Measurements from ENCODE around the gene PTDSS2. TPM values are rescaled to one million over a fixed set of nuclear protein-coding genes. Genes with fewer than 3 reads are reported as not detected.
"Not testable (repeated sequence)": the region's sequence is repeated elsewhere in the genome, so short reads cannot be mapped to it uniquely, and the experiment has no call there.

PTDSS2 gene
- total and polyA plus RNA-seq, 2 of the 13 experiments (the other 11 are each of a cell fraction or from before 2014, with no cell fraction given) = 21.7 to 26.4 TPM

- in situ Hi-C loops (cut with HindIII; ENCODE audit: extremely low pct_ligation_motif_present, low pct_unique_long_range_greater_than_20kb); CTCF ChIA-PET (ENCODE audit: low intra/inter-chr PET ratio, low total read pairs); H3K27ac ChIP-seq (ENCODE audit: extremely low read length, insufficient read depth, low read length); intact Hi-C loops (cut with micrococcal nuclease; ENCODE audit: unreplicated experiment); H3K36me3 ChIP-seq (replicated peaks in 1 of 2; ENCODE audit: control insufficient read depth in 1 of 2, insufficient read depth in 2 of 2, low read length in 2 of 2); DNase-seq (ENCODE audit: low spot score); ATAC-seq; H3K79me2 ChIP-seq (ENCODE audit: insufficient read depth, low read length); H3K4me3 ChIP-seq (replicated peaks in 1 of 3; ENCODE audit: insufficient read depth in 1 of 3, low read depth in 2 of 3, low read length in 3 of 3); H3K9me3 ChIP-seq (ENCODE audit: low read length); H4K20me1 ChIP-seq (ENCODE audit: insufficient read depth, low read length); H3K4me2 ChIP-seq (ENCODE audit: low read depth, low read length); H3K9ac ChIP-seq (ENCODE audit: insufficient read depth, low read depth, low read length); BruUV-seq (replicated peaks); H2AFZ ChIP-seq (ENCODE audit: low read length); FAIRE-seq: not testable (repeated sequence)
- WGBS (ENCODE audit: low lambda C conversion rate) = 73% methylated on average over 7 of the region's 11 CpGs
- Histone ChIP-seq H3K27me3 (ENCODE audit: control insufficient read depth in 1 of 2, insufficient read depth in 2 of 2, low read length in 2 of 2) (peaks cover 2 to 10% of the 10 kb centered on the region in 2 experiments; a peak in 1 of 5 replicates), H3K4me1 (ENCODE audit: insufficient read depth, low read length) (peaks cover 70% of the 10 kb centered on the region)
- POLR2A ChIA-PET = interaction anchor here (1.3 to 3.8 kb wide), 2 partner anchors 14 to 37 kb away, joined by 4 to 31 read pairs; no protein-coding TSS in a partner anchor
Observed at GRCh38 chr11:411520-411919, 38.6 kb upstream of the PTDSS2 start.

- ChIA-PET CTCF (ENCODE audit: low intra/inter-chr PET ratio, low total read pairs) (no interaction called here), POLR2A (interaction anchor here (1.1 kb wide), 1 partner anchor 36 kb away, joined by 4 read pairs; no protein-coding TSS in a partner anchor)
- Histone ChIP-seq H3K27me3 (ENCODE audit: control insufficient read depth in 1 of 2, insufficient read depth in 2 of 2, low read length in 2 of 2) (peaks cover 2 to 10% of the 10 kb centered on the region in 2 experiments; a peak in 1 of 5 replicates), H3K27ac (ENCODE audit: extremely low read length, insufficient read depth, low read length) (no peak overlapping the region), H3K4me2 (ENCODE audit: low read depth, low read length) (no peak overlapping the region), H3K36me3 (replicated peaks in 1 of 2; ENCODE audit: control insufficient read depth in 1 of 2, insufficient read depth in 2 of 2, low read length in 2 of 2) (no peaks in the 10 kb centered on the region), H2AFZ (ENCODE audit: low read length) (no peak overlapping the region), H3K79me2 (ENCODE audit: insufficient read depth, low read length) (no peaks in the 10 kb centered on the region), H4K20me1 (ENCODE audit: insufficient read depth, low read length) (no peaks in the 10 kb centered on the region), H3K9me3 (ENCODE audit: low read length) (no peaks in the 10 kb centered on the region), H3K4me1 (ENCODE audit: insufficient read depth, low read length) (peaks cover 68% of the 10 kb centered on the region), H3K9ac (ENCODE audit: insufficient read depth, low read depth, low read length) (no peak overlapping the region), H3K4me3 (replicated peaks in 1 of 3; ENCODE audit: insufficient read depth in 1 of 3, low read depth in 2 of 3, low read length in 3 of 3) (no peak overlapping the region)
- DNase-seq (ENCODE audit: low spot score) (no peak), ATAC-seq (no peak), FAIRE-seq (no peak)
- WGBS (ENCODE audit: low lambda C conversion rate) = 38% methylated on average over 3 of the region's 15 CpGs
- in situ Hi-C loops (cut with HindIII; ENCODE audit: extremely low pct_ligation_motif_present, low pct_unique_long_range_greater_than_20kb) = no loop called here
- intact Hi-C loops (cut with micrococcal nuclease; ENCODE audit: unreplicated experiment) = no loop called here
- BruUV-seq (replicated peaks) = no TSS peak
- TF ChIP-seq XBP1 (CRISPR knock-in tag; IDR thresholded peaks at IDR 0.05) = no peak
- TF ChIP-seq DDIT3 (CRISPR knock-in tag; IDR thresholded peaks at IDR 0.05) = no peak
- TF ChIP-seq, protein P1, sequence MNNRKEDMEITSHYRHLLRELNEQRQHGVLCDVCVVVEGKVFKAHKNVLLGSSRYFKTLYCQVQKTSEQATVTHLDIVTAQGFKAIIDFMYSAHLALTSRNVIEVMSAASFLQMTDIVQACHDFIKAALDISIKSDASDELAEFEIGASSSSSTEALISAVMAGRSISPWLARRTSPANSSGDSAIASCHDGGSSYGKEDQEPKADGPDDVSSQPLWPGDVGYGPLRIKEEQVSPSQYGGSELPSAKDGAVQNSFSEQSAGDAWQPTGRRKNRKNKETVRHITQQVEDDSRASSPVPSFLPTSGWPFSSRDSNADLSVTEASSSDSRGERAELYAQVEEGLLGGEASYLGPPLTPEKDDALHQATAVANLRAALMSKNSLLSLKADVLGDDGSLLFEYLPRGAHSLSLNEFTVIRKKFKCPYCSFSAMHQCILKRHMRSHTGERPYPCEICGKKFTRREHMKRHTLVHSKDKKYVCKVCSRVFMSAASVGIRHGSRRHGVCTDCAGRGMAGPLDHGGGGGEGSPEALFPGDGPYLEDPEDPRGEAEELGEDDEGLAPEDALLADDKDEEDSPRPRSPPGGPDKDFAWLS (CRISPR knock-in tag; IDR thresholded peaks at IDR 0.05; ENCODE audit: borderline replicate concordance) = no peak
- no peak for TF ChIP-seq ZNF496 (CRISPR knock-in tag; IDR thresholded peaks at IDR 0.05; ENCODE audit: insufficient replicate concordance)
- no peak for TF ChIP-seq SMARCE1 (IDR thresholded peaks at IDR 0.05; ENCODE audit: borderline replicate concordance)
- TF ChIP-seq ZNF615 (CRISPR knock-in tag; IDR thresholded peaks at IDR 0.05; ENCODE audit: borderline replicate concordance) = no peak
- TF ChIP-seq ZNF20 (CRISPR knock-in tag; IDR thresholded peaks at IDR 0.05) = no peak
- no peak for TF ChIP-seq KDM3A (CRISPR knock-in tag; IDR thresholded peaks at IDR 0.05; ENCODE audit: low read depth)
- TF ChIP-seq BRD4 (CRISPR knock-in tag; IDR thresholded peaks at IDR 0.05) = no peak
- no peak for TF ChIP-seq ZNF564 (CRISPR knock-in tag; IDR thresholded peaks at IDR 0.05)
- no peak for TF ChIP-seq AHDC1 (CRISPR knock-in tag; IDR thresholded peaks at IDR 0.05; ENCODE audit: borderline replicate concordance)
Observed at GRCh38 chr11:412641-413119, 37.4 kb upstream of the PTDSS2 start.
